Trophoblast cell (in vitro differentiated cells and primary cell): Measurements from ENCODE around the gene SPOPL.

Experiments used
- DNase-seq, 2 donors: peaks; one replicate each; pipeline ENCODE4 v3.0.0-alpha.2; 2016
- H2AFZ ChIP-seq: 2 replicates; pipeline ENCODE4 v1.6.1; 2013; ENCODE audit warnings: low read length, moderate library complexity, mild to moderate bottlenecking; ENCODE audit not compliant: insufficient read depth, poor library complexity
- H2AK5ac ChIP-seq: 2 replicates; pipeline ENCODE4 v1.6.1; 2013; ENCODE audit warnings: mild to moderate bottlenecking, low read length
- H2BK120ac ChIP-seq: 2 replicates; pipeline ENCODE4 v1.6.1; 2013; ENCODE audit warnings: low read length, mild to moderate bottlenecking, moderate library complexity; ENCODE audit not compliant: insufficient read depth, poor library complexity
- H2BK12ac ChIP-seq: 2 replicates; pipeline ENCODE4 v1.6.1; 2013; ENCODE audit warnings: mild to moderate bottlenecking, low read length, moderate library complexity
- H2BK5ac ChIP-seq: 2 replicates; pipeline ENCODE4 v1.6.1; 2013; ENCODE audit warnings: low read length, low read depth, moderate library complexity, mild to moderate bottlenecking; ENCODE audit not compliant: poor library complexity
- H3K14ac ChIP-seq: 2 replicates; pipeline ENCODE4 v1.6.1; 2013; ENCODE audit warnings: mild to moderate bottlenecking, low read length
- H3K18ac ChIP-seq: 2 replicates; pipeline ENCODE4 v1.6.1; 2013; ENCODE audit warnings: mild to moderate bottlenecking, low read length
- H3K23ac ChIP-seq: 2 replicates; pipeline ENCODE4 v1.6.1; 2013; ENCODE audit warnings: low read length
- H3K27ac ChIP-seq: 2 replicates; pipeline ENCODE4 v1.5.1; 2013; ENCODE audit warnings: low read depth, mild to moderate bottlenecking, inconsistent platforms, low read length, moderate library complexity
- H3K27me3 ChIP-seq: 2 replicates; pipeline ENCODE4 v1.6.1; 2013; ENCODE audit warnings: inconsistent platforms, mild to moderate bottlenecking, low read length, moderate library complexity; ENCODE audit not compliant: insufficient read depth
- H3K36me3 ChIP-seq, 2 experiments: 1 replicate in 1 of 2; 2 replicates in 1 of 2; pipeline ENCODE4 v1.6.1; 2013; ENCODE audit warnings: low read length in 2 of 2, mild to moderate bottlenecking in 2 of 2, moderate library complexity in 1 of 2; ENCODE audit not compliant: insufficient read depth in 2 of 2, control insufficient read depth in 1 of 2
- H3K4ac ChIP-seq: 2 replicates; pipeline ENCODE4 v1.6.1; 2013; ENCODE audit warnings: low read depth, mild to moderate bottlenecking, low read length, moderate library complexity
- H3K4me1 ChIP-seq, 2 experiments: 1 replicate in 1 of 2; 2 replicates in 1 of 2; pipeline ENCODE4 v1.6.1; 2013; ENCODE audit warnings: low read length in 2 of 2, mild to moderate bottlenecking in 2 of 2, moderate library complexity in 1 of 2; ENCODE audit not compliant: insufficient read depth in 2 of 2, control insufficient read depth in 1 of 2
- H3K4me2 ChIP-seq: 2 replicates; pipeline ENCODE4 v1.6.1; 2013; ENCODE audit warnings: inconsistent platforms, mild to moderate bottlenecking, low read length, moderate library complexity
- H3K4me3 ChIP-seq: 2 replicates; pipeline ENCODE4 v1.5.1; 2013; ENCODE audit warnings: mild to moderate bottlenecking, low read depth, low read length, inconsistent platforms
- H3K79me1 ChIP-seq: one replicate; pipeline ENCODE4 v1.6.1; 2013; ENCODE audit warnings: low read length
- H3K79me2 ChIP-seq: 2 replicates; pipeline ENCODE4 v1.6.1; 2013; ENCODE audit warnings: low read length, mild to moderate bottlenecking; ENCODE audit not compliant: control insufficient read depth, insufficient read depth, poor library complexity
- H3K9ac ChIP-seq: 2 replicates; pipeline ENCODE4 v1.6.1; 2013; ENCODE audit warnings: mild to moderate bottlenecking, low read length
- H3K9me3 ChIP-seq: 2 replicates; pipeline ENCODE4 v1.6.1; 2013; ENCODE audit warnings: low read depth, mild to moderate bottlenecking, control low read depth, inconsistent platforms, low read length; ENCODE audit not compliant: insufficient read depth
- H4K12ac ChIP-seq: 2 replicates; pipeline ENCODE4 v1.6.1; 2013; ENCODE audit warnings: low read depth, mild to moderate bottlenecking, low read length, moderate library complexity
- H4K8ac ChIP-seq: 2 replicates; pipeline ENCODE4 v1.6.1; 2013; ENCODE audit warnings: low read depth, mild to moderate bottlenecking, low read length, moderate library complexity
- H4K91ac ChIP-seq: one replicate; pipeline ENCODE4 v1.6.1; 2013; ENCODE audit warnings: low read depth, mild to moderate bottlenecking, low read length, moderate library complexity
- WGBS: extraction: QIAGEN DNeasy Blood & Tissue Kit; methylation state at CpG from one replicate; pipeline ENCODE4 v1.1.7; 2013; ENCODE audit warnings: missing lambda C conversion rate; ENCODE audit not compliant: insufficient read length, insufficient coverage; ENCODE audit errors: extremely low coverage; 5-methylcytosine and 5-hydroxymethylcytosine counted together

Gene SPOPL

GRCh38 chr2:138565230-138565598 is 63.6 kb downstream of the SPOPL start:
- no peak overlapping the region for H4K8ac ChIP-seq
- H4K91ac ChIP-seq, result no peak overlapping the region
- no peak overlapping the region for H3K18ac ChIP-seq
- H3K79me2 ChIP-seq, result no peaks in the 10 kb centered on the region
- H3K36me3 ChIP-seq, result peaks cover 4 to 14% of the 10 kb centered on the region in 2 experiments
- DNase-seq, result no peak
- no peak overlapping the region for H4K12ac ChIP-seq
- H3K4ac ChIP-seq, result no peak overlapping the region
- no peak overlapping the region for H2AFZ ChIP-seq
- H3K4me1 ChIP-seq, result no peaks in the 10 kb centered on the region
- H3K9me3 ChIP-seq, result no peaks in the 10 kb centered on the region
- no peaks in the 10 kb centered on the region for H3K27me3 ChIP-seq
- H2BK120ac ChIP-seq, result no peak overlapping the region
- no peak overlapping the region for H2BK5ac ChIP-seq
- H3K14ac ChIP-seq, result no peak overlapping the region
- no peak overlapping the region for H3K4me3 ChIP-seq
- no peak overlapping the region for H3K4me2 ChIP-seq
- no peak overlapping the region for H3K27ac ChIP-seq
- H2BK12ac ChIP-seq, result no peak overlapping the region
- H3K79me1 ChIP-seq, result no peaks in the 10 kb centered on the region
- H3K23ac ChIP-seq, result no peak overlapping the region
- H2AK5ac ChIP-seq, result no peak overlapping the region
- H3K9ac ChIP-seq, result no peak overlapping the region

GRCh38 chr2:138572318-138572717 is 70.7 kb downstream of the SPOPL start:
- no peak for DNase-seq
- no CpG with 5 or more reads among the region's 2 CpGs for WGBS
- Histone ChIP-seq H3K9me3 (no peaks in the 10 kb centered on the region), H3K36me3 (peaks cover 3 to 12% of the 10 kb centered on the region in 2 experiments), H3K79me2 (no peaks in the 10 kb centered on the region), H2AFZ (no peak overlapping the region), H4K91ac (no peak overlapping the region), H3K18ac (no peak overlapping the region), H3K4me1 (no peaks in the 10 kb centered on the region), H2BK5ac (no peak overlapping the region), H3K23ac (no peak overlapping the region), H3K4me3 (no peak overlapping the region), H3K27me3 (no peaks in the 10 kb centered on the region), H2BK12ac (no peak overlapping the region), H3K9ac (no peak overlapping the region), H3K27ac (no peak overlapping the region), H4K8ac (no peak overlapping the region), H3K14ac (no peak overlapping the region), H2BK120ac (no peak overlapping the region), H3K4ac (no peak overlapping the region), H4K12ac (no peak overlapping the region), H3K4me2 (no peak overlapping the region), H3K79me1 (no peaks in the 10 kb centered on the region), H2AK5ac (no peak overlapping the region)

GRCh38 chr2:138577066-138577465 is 75.5 kb downstream of the SPOPL start:
- H3K4me1 ChIP-seq, result no peaks in the 10 kb centered on the region
- no peak overlapping the region for H2AK5ac ChIP-seq
- H3K79me1 ChIP-seq, result no peaks in the 10 kb centered on the region
- no peak overlapping the region for H4K91ac ChIP-seq
- H3K23ac ChIP-seq, result no peak overlapping the region
- H3K9me3 ChIP-seq, result no peaks in the 10 kb centered on the region
- H2BK5ac ChIP-seq, result no peak overlapping the region
- H3K36me3 ChIP-seq, result peaks cover 3 to 5% of the 10 kb centered on the region in 2 experiments
- WGBS, result no CpG with 5 or more reads among the region's 2 CpGs
- H3K9ac ChIP-seq, result no peak overlapping the region
- no peak for DNase-seq
- H4K8ac ChIP-seq, result no peak overlapping the region
- H3K79me2 ChIP-seq, result no peaks in the 10 kb centered on the region
- no peak overlapping the region for H2AFZ ChIP-seq
- H3K14ac ChIP-seq, result no peak overlapping the region
- H3K27ac ChIP-seq, result no peak overlapping the region
- H2BK120ac ChIP-seq, result no peak overlapping the region
- no peak overlapping the region for H3K4me2 ChIP-seq
- no peak overlapping the region for H4K12ac ChIP-seq
- no peaks in the 10 kb centered on the region for H3K27me3 ChIP-seq
- no peak overlapping the region for H2BK12ac ChIP-seq
- no peak overlapping the region for H3K18ac ChIP-seq
- no peak overlapping the region for H3K4ac ChIP-seq
- H3K4me3 ChIP-seq, result no peak overlapping the region

GRCh38 chr2:138579556-138579955 is 78.0 kb downstream of the SPOPL start:
- no peak overlapping the region for H3K14ac ChIP-seq

More at GRCh38 chr2:138579556-138579955, 78.0 kb downstream of the SPOPL start:
- no peaks in the 10 kb centered on the region for H3K9me3 ChIP-seq
- H2BK12ac ChIP-seq, result no peak overlapping the region
- H3K4me2 ChIP-seq, result no peak overlapping the region
- no peak overlapping the region for H2BK5ac ChIP-seq
- no peak overlapping the region for H4K8ac ChIP-seq
- H3K23ac ChIP-seq, result no peak overlapping the region
- DNase-seq, result no peak
- no CpG with 5 or more reads among the region's 3 CpGs for WGBS
- no peak overlapping the region for H4K12ac ChIP-seq
- no peak overlapping the region for H2AFZ ChIP-seq
- H3K18ac ChIP-seq, result no peak overlapping the region
- H3K9ac ChIP-seq, result no peak overlapping the region
- H3K27me3 ChIP-seq, result no peaks in the 10 kb centered on the region
- H3K4me3 ChIP-seq, result no peak overlapping the region
- H3K4me1 ChIP-seq, result peaks cover 0 to 3% of the 10 kb centered on the region in 2 experiments
- H3K36me3 ChIP-seq, result peaks cover 8 to 11% of the 10 kb centered on the region in 2 experiments
- H2BK120ac ChIP-seq, result no peak overlapping the region
- no peak overlapping the region for H4K91ac ChIP-seq
- H3K79me1 ChIP-seq, result no peaks in the 10 kb centered on the region
- H3K79me2 ChIP-seq, result no peaks in the 10 kb centered on the region
- no peak overlapping the region for H3K4ac ChIP-seq
- no peak overlapping the region for H2AK5ac ChIP-seq
- no peak overlapping the region for H3K27ac ChIP-seq
